HepG2 (cell line): ENCODE data around the gene NDUFAF8. TPM values are rescaled to one million over a fixed set of nuclear protein-coding genes. Genes with fewer than 3 reads are reported as not detected.
A peak's percentile ranks its signal among the peaks of the same experiment; 100 is the strongest.

ENCODE experiments used
- ATAC-seq: fragments of 200-7000 bp; cut with Tn5 transposase; 3 replicates; pipeline ENCODE4 v1.9.1; 2020; ENCODE audit warnings: mild to moderate bottlenecking, moderate library complexity
- BruUV-seq: library from RNA; stranded (reverse); fragments of 400-500 nt; replicated peaks from 2 replicates; lab custom pipeline; 2021; lab: Mats Ljungman, UMichigan
- CTCF ChIA-PET: fragments of 300-600 bp; formaldehyde crosslinking; extraction: SDS; loops from one replicate; lab custom pipeline; 2021; ENCODE audit warnings: low total read pairs, inconsistent platforms, low intra/inter-chr PET ratio; lab: Yijun Ruan, JAX
- POLR2A ChIA-PET: fragments of 350-600 bp; sonication (Branson Sonifier 250); formaldehyde crosslinking; loops from one replicate; lab custom pipeline; 2020; ENCODE audit warnings: antibody characterized with exemption, inconsistent platforms; lab: Yijun Ruan, JAX
- DNase-seq: peaks from one replicate; pipeline ENCODE4 v3.0.0-alpha.2; 2015; ENCODE audit warnings: low spot score
- FAIRE-seq: peaks from 3 replicates; lab custom pipeline; 2011; peaks lifted over from hg19 to GRCh38; lab: Jason Lieb, UNC
- H2AFZ ChIP-seq: one replicate; pipeline ENCODE4 v1.6.1; 2011; ENCODE audit warnings: low read length, inconsistent platforms
- H3K27ac ChIP-seq: fragments of 300-600 bp; 3 replicates; pipeline ENCODE4 v1.8.0; 2011; ENCODE audit warnings: mixed run types, mild to moderate bottlenecking, mixed read lengths, low read length, inconsistent platforms; ENCODE audit not compliant: insufficient read depth; ENCODE audit errors: extremely low read length
- H3K27me3 ChIP-seq, 2 experiments: fragments of 200-600 bp in 1 of 2; 2 replicates in 1 of 2; 3 replicates in 1 of 2; pipeline versions ENCODE4 v1.6.0 to v1.8.0; 2011; ENCODE audit warnings: low read length in 2 of 2, mild to moderate bottlenecking in 2 of 2, moderate library complexity in 2 of 2, inconsistent platforms in 1 of 2; ENCODE audit not compliant: insufficient read depth in 2 of 2, control insufficient read depth in 1 of 2
- H3K36me3 ChIP-seq, 2 experiments: fragments of 200-600 bp in 1 of 2; replicated peaks in 1 of 2; 2 replicates in 1 of 2; 3 replicates in 1 of 2; pipeline versions ENCODE4 v1.5.1 to v1.8.0; 2011; ENCODE audit warnings: low read length in 2 of 2, inconsistent platforms in 1 of 2; ENCODE audit not compliant: insufficient read depth in 2 of 2, control insufficient read depth in 1 of 2
- H3K4me1 ChIP-seq: 2 replicates; pipeline ENCODE4 v1.5.1; 2012; ENCODE audit warnings: low read length, inconsistent platforms; ENCODE audit not compliant: insufficient read depth
- H3K4me2 ChIP-seq: 2 replicates; pipeline ENCODE4 v1.6.0; 2011; ENCODE audit warnings: low read depth, low read length, inconsistent platforms
- H3K4me3 ChIP-seq, 3 experiments: fragments of 200-600 bp in 1 of 3; sonication (generic), shearing (Covaris generic) in 1 of 3; replicated peaks in 1 of 3; 2 replicates each; pipeline ENCODE4 v1.5.1; 2011 to 2016; ENCODE audit warnings: low read length in 3 of 3, inconsistent platforms in 2 of 3, low read depth in 2 of 3, mild to moderate bottlenecking in 2 of 3, control low read depth in 1 of 3, mixed read lengths in 1 of 3; ENCODE audit not compliant: insufficient read depth in 1 of 3
- H3K79me2 ChIP-seq: one replicate; pipeline ENCODE4 v1.6.1; 2011; ENCODE audit warnings: low read length, inconsistent platforms; ENCODE audit not compliant: insufficient read depth
- H3K9ac ChIP-seq: 2 replicates; pipeline ENCODE4 v1.6.0; 2011; ENCODE audit warnings: mild to moderate bottlenecking, low read depth, low read length, inconsistent platforms; ENCODE audit not compliant: insufficient read depth
- H3K9me3 ChIP-seq: 2 replicates; pipeline ENCODE4 v1.5.1; 2012; ENCODE audit warnings: mild to moderate bottlenecking, low read length
- H4K20me1 ChIP-seq: 2 replicates; pipeline ENCODE4 v1.6.0; 2011; ENCODE audit warnings: inconsistent platforms, mild to moderate bottlenecking, low read length, moderate library complexity; ENCODE audit not compliant: insufficient read depth
- AGO1 ChIP-seq: fragments of 200-400 bp; formaldehyde crosslinking; IDR thresholded peaks from 2 replicates; pipeline ENCODE4 v1.6.1; 2017; ENCODE audit warnings: mild to moderate bottlenecking, low read depth, low read length, moderate library complexity; ENCODE audit not compliant: poor library complexity, severe bottlenecking
- AGO2 ChIP-seq: fragments of 200-400 bp; formaldehyde crosslinking; optimal IDR thresholded peaks from 2 replicates; pipeline ENCODE3; 2017; ENCODE audit warnings: mild to moderate bottlenecking, low read depth, low read length, moderate library complexity
- CBX1 ChIP-seq: IDR thresholded peaks from one replicate; pipeline ENCODE4 v1.6.1; 2016; ENCODE audit warnings: antibody characterized with exemption, low read depth
- CREB1 ChIP-seq, 2 experiments: fragments of 450-650 bp in 1 of 2; IDR thresholded peaks; 2 replicates each; pipeline ENCODE4 v1.6.1; 2016 to 2017; ENCODE audit warnings: control low read depth in 1 of 2, mild to moderate bottlenecking in 1 of 2, missing compliant biosample characterization in 1 of 2, missing genetic modification characterization in 1 of 2
- HOXA3 ChIP-seq: sonication (generic); formaldehyde crosslinking; IDR thresholded peaks from 2 replicates; pipeline ENCODE4 v1.5.0; 2020; ENCODE audit warnings: missing genetic modification reagents
- MTA1 ChIP-seq: sonication (generic); formaldehyde crosslinking; IDR thresholded peaks from 2 replicates; pipeline ENCODE4 v1.4.0; 2020; ENCODE audit warnings: missing genetic modification reagents, mild to moderate bottlenecking, borderline replicate concordance
- PCBP1 ChIP-seq: fragments of 200-400 bp; formaldehyde crosslinking; IDR thresholded peaks from 2 replicates; pipeline ENCODE4 v1.6.1; 2017; ENCODE audit warnings: mild to moderate bottlenecking, low read depth, low read length, borderline replicate concordance
- POLR2A ChIP-seq, 2 experiments: IDR thresholded peaks; 2 replicates each; pipeline ENCODE4 v1.6.1; 2011; ENCODE audit warnings: low read depth in 2 of 2, low read length in 2 of 2, mild to moderate bottlenecking in 1 of 2, moderate library complexity in 1 of 2; ENCODE audit not compliant: insufficient read depth in 1 of 2
- POLR2G ChIP-seq: fragments of 200-400 bp; formaldehyde crosslinking; IDR thresholded peaks from 2 replicates; pipeline ENCODE4 v1.6.1; 2018; ENCODE audit warnings: mild to moderate bottlenecking, low read depth, low read length, moderate library complexity
- RBM22 ChIP-seq: fragments of 200-400 bp; formaldehyde crosslinking; optimal IDR thresholded peaks from 2 replicates; pipeline ENCODE3; 2017; ENCODE audit warnings: mild to moderate bottlenecking, low read length, moderate library complexity
- SALL2 ChIP-seq: sonication (generic); formaldehyde crosslinking; IDR thresholded peaks from 2 replicates; pipeline ENCODE4 v1.8.1; 2023; ENCODE audit warnings: mild to moderate bottlenecking, missing genetic modification reagents, inconsistent platforms
- SYNCRIP ChIP-seq: fragments of 200-400 bp; formaldehyde crosslinking; IDR thresholded peaks from 2 replicates; pipeline ENCODE4 v1.6.1; 2018; ENCODE audit warnings: mild to moderate bottlenecking, low read depth, low read length; ENCODE audit not compliant: insufficient read depth
- ZNF12 ChIP-seq: sonication (generic); formaldehyde crosslinking; IDR thresholded peaks from 2 replicates; pipeline ENCODE4 v1.5.0; 2020; ENCODE audit warnings: missing genetic modification reagents
- ZNF180 ChIP-seq: sonication (generic); formaldehyde crosslinking; IDR thresholded peaks from 2 replicates; pipeline ENCODE4 v1.4.0; 2020; ENCODE audit warnings: low read depth, missing genetic modification reagents, borderline replicate concordance
- ZNF605 ChIP-seq: sonication (generic); formaldehyde crosslinking; IDR thresholded peaks from 2 replicates; pipeline ENCODE4 v1.8.0; 2022; ENCODE audit warnings: mild to moderate bottlenecking, missing genetic modification reagents
- ZNF616 ChIP-seq: sonication (generic); formaldehyde crosslinking; IDR thresholded peaks from 2 replicates; pipeline ENCODE4 v1.5.0; 2020; ENCODE audit warnings: low read depth, mild to moderate bottlenecking, missing genetic modification reagents
- ZNF788 ChIP-seq: sonication (generic); formaldehyde crosslinking; IDR thresholded peaks from 2 replicates; pipeline ENCODE4 v1.5.0; 2020; ENCODE audit warnings: mild to moderate bottlenecking, missing genetic modification reagents, borderline replicate concordance
- WGBS: methylation state at CpG from one replicate; pipeline ENCODE4 v1.1.6; 2017; ENCODE audit warnings: low lambda C conversion rate; 5-methylcytosine and 5-hydroxymethylcytosine counted together
- in situ Hi-C: cut with HindIII; loops from 2 replicates; pipeline ENCODE4 v1.10.0; 2017; ENCODE audit warnings: low pct_unique_long_range_greater_than_20kb; ENCODE audit not compliant: extremely low pct_ligation_motif_present
- intact Hi-C: fragments of 100-400 bp; cut with micrococcal nuclease; formaldehyde crosslinking; loops from one replicate; pipeline ENCODE4 v1.10.0; 2022; ENCODE audit not compliant: unreplicated experiment
- polyA plus RNA-seq, 8 experiments: library from polyadenylated mRNA; depleted of rRNA in 3 of 8; stranded (reverse) in 7 of 8; unstranded in 1 of 8; fragments of >200 nt; fragmentation: Illumina TruSeq in 4 of 8; extraction: Trizol in 4 of 8; gene quantifications; 2 replicates each; pipeline versions ENCODE4 v1.2.1 to v1.2.3, GENCODE V29; 2011 to 2016; ENCODE audit warnings: low read depth in 4 of 8, missing spikeins in 1 of 8, mixed read lengths in 1 of 8; ENCODE audit not compliant: insufficient read depth in 1 of 8
- total RNA-seq, 5 experiments: library from RNA; depleted of rRNA; stranded (reverse); fragments of >200 nt; fragmentation: Illumina TruSeq; extraction: Trizol; gene quantifications; 2 replicates each; pipeline ENCODE4 v1.2.3, GENCODE V29; 2016; ENCODE audit warnings: low read depth in 1 of 5
- TF ChIP-seq, protein P1 (sequence below): sonication (generic); formaldehyde crosslinking; IDR thresholded peaks from 2 replicates; pipeline ENCODE4 v1.4.0; 2020; ENCODE audit warnings: missing genetic modification reagents
- TF ChIP-seq, protein P2 (sequence below): IDR thresholded peaks from 2 replicates; pipeline ENCODE4 v1.6.1; 2016; ENCODE audit warnings: low read depth, control low read depth

NDUFAF8 gene
- total and polyA plus RNA-seq, 2 of the 13 experiments (the other 11 are each of a cell fraction or from before 2014, with no cell fraction given), result 75.6 to 233 TPM

DNA sequence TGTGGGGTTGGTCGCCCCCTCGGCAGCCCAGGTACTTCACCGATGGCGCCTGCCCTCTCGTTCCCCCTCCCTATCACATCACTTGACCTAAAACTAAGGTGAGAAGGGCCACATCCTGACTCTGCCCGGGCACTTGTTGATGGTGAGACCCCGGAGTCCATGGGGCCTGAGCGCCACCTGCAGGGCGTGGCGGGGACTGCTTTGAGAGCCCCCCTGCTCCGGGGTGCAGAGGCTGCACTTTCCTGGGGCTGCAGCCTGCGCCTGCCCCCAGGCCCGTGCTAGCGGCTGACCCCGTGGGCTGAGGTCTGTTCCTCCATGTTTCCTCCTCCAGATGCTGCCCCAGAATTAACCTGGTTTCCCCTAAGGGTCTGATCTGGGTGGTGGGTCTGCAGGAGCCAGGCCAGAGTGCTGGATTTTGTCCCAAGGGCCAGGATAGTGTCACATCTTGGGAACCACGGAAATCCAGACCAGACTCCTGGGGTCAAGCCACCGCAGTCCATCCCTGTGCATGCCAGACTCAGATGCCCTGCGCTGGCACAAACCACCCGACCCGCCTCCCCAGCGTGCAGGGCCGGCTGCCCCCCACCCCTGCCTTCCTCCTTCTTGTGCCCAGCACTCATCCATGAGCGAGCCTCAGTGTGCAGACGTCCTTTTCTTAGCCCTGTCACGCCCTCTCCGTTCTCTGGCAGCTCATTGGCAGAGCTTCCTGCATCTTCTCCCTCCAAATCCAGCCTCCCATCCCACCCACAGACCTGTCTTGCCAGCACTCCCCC lies 2.7 kb downstream of the NDUFAF8 start (continued):
- peak; percentile 75; the same call in 1 of the 2 replicates for TF ChIP-seq MTA1
- peak; percentile 37; the same call in 1 of the 2 replicates for TF ChIP-seq ZNF12
- TF ChIP-seq CBX1, result no peak
- TF ChIP-seq ZNF180, result no peak

DNA sequence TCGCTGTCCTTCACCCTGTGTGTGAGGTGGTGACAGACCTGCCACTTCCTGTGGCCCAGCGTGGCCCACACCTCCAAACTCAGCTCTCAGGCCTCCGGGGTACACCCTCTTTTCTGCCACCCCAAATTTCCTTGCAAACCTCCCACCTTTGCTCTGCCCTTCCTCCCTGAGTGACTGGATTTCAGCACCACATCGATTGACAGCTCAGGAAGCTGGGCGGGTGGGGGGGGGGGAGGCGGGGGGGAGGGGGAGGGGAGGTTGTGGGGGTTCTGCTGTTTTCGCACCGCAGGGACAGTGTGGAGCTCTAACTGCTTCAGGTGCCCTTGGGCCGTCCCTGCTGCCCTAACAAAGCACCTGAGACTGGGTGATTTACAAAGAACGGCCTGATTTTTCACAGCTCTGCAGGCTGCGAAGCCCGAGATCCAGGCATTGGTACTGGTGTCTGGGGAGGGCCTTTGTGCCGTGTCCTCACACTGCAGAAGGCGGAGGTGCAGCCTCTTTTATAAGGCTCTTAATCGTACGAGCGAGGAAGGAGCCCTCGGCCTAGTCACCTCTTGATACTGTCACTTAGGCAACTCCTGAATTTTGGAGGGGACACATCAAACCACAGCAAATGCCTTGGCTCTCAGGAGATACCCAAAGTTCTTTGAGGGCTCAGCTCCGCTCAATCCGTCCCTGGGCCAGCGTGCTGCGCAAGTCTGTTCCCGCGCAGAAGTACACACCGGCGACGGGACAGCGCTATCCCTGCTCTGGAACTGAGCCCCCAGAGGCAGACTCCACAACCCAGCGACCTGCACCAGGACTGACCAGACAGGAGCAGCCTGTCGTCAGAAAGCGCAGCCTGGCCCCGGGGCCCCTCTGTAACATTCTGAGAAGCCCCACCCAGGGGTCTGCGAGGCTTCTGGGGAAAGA lies 3.6 kb downstream of the NDUFAF8 start:
- H3K36me3 ChIP-seq, result peaks cover 4 to 6% of the 10 kb centered on the region in 2 experiments; a peak in 1 of 5 replicates
- no peak overlapping the region for H2AFZ ChIP-seq
- peaks cover 5% of the 10 kb centered on the region; the same call in 1 of the 2 replicates for H4K20me1 ChIP-seq
- H3K4me1 ChIP-seq, result peaks cover 40% of the 10 kb centered on the region
- TF ChIP-seq HOXA3 (CRISPR knock-in tag), result 0 out of 2 replicates have a peak, but pooled peaks have one; percentile 41
- peak; percentile 59 for TF ChIP-seq POLR2G
- TF ChIP-seq CREB1 (IDR thresholded peaks at IDR 0.05), result no peak
- no peak for TF ChIP-seq CREB1 (CRISPR knock-in tag; IDR thresholded peaks at IDR 0.05)
- no peak for TF ChIP-seq ZNF616
- TF ChIP-seq SYNCRIP, result no peak
- TF ChIP-seq ZNF605 (CRISPR knock-in tag), result 0 out of 2 replicates have a peak, but pooled peaks have one; percentile 22
- 0 out of 2 replicates have a peak, but pooled peaks have one; percentile 18 for TF ChIP-seq SALL2 (CRISPR knock-in tag)
- no peak for TF ChIP-seq ZNF788 (CRISPR knock-in tag)
- 0 out of 2 replicates have a peak, but pooled peaks have one; percentile 28 for TF ChIP-seq PCBP1
- TF ChIP-seq, protein P1, sequence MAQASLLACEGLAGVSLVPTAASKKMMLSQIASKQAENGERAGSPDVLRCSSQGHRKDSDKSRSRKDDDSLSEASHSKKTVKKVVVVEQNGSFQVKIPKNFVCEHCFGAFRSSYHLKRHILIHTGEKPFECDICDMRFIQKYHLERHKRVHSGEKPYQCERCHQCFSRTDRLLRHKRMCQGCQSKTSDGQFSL (CRISPR knock-in tag), result peak; percentile 43
- TF ChIP-seq POLR2A (IDR thresholded peaks at IDR 0.05; ENCODE audit: insufficient read depth in 1 of 2, low read depth in 2 of 2, low read length in 2 of 2), result peak in 1 of 2 experiments; percentile 18; a peak in 2 of 4 replicates
- peak; percentile 67 for TF ChIP-seq AGO1
- peak; percentile 94 for TF ChIP-seq AGO2
- TF ChIP-seq RBM22, result peak; percentile 78
- TF ChIP-seq, protein P2, sequence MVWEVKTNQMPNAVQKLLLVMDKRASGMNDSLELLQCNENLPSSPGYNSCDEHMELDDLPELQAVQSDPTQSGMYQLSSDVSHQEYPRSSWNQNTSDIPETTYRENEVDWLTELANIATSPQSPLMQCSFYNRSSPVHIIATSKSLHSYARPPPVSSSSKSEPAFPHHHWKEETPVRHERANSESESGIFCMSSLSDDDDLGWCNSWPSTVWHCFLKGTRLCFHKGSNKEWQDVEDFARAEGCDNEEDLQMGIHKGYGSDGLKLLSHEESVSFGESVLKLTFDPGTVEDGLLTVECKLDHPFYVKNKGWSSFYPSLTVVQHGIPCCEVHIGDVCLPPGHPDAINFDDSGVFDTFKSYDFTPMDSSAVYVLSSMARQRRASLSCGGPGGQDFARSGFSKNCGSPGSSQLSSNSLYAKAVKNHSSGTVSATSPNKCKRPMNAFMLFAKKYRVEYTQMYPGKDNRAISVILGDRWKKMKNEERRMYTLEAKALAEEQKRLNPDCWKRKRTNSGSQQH (CRISPR knock-in tag), result no peak
- no peak overlapping the region for H3K4me3 ChIP-seq
- H3K27ac ChIP-seq, result no peak overlapping the region
- ATAC-seq, result no peak
- DNase-seq, result no peak
- BruUV-seq, result TSS peak; percentile 27
- WGBS, result 89% methylated on average over 33 of the region's 33 CpGs
- no peak for FAIRE-seq
- H3K27me3 ChIP-seq, result no peaks in the 10 kb centered on the region; a peak in 1 of 5 replicates
- ChIA-PET CTCF (interaction anchor here (2.4 kb wide), 1 partner anchor 100 kb away, joined by 28 read pairs; no protein-coding TSS in a partner anchor), POLR2A (interaction anchor here (1.3 kb wide), 1 partner anchor 20 kb away, joined by 6 read pairs; the partner anchor contains the start of gene CEP131)
- no peaks in the 10 kb centered on the region for H3K9me3 ChIP-seq
- no peak overlapping the region for H3K4me2 ChIP-seq
- H3K79me2 ChIP-seq, result peaks cover 31% of the 10 kb centered on the region
- H3K9ac ChIP-seq, result no peak overlapping the region
- in situ Hi-C loops, result no loop called here
- intact Hi-C loops, result no loop called here
